HCT116 (cell line): ENCODE measurements around the gene GRIK3. TPM values are rescaled to one million over a fixed set of nuclear protein-coding genes. Genes with fewer than 3 reads are reported as not detected.

Experiments used
- ATAC-seq: fragments of 200-7000 bp; cut with Tn5 transposase; 2 replicates; pipeline ENCODE4 v1.9.1; 2020; ENCODE audit warnings: mild to moderate bottlenecking, moderate library complexity
- BruUV-seq: library from RNA; stranded (reverse); fragments of 400-500 nt; replicated peaks from 2 replicates; lab custom pipeline; 2021; lab: Mats Ljungman, UMichigan
- CTCF ChIA-PET: fragments of 300-600 bp; sonication (Branson Sonifier 250); formaldehyde crosslinking; loops from one replicate; lab custom pipeline; 2021; ENCODE audit warnings: antibody characterized with exemption; lab: Charles Lee
- POLR2A ChIA-PET: fragments of 300-600, 350-600 bp; sonication (Branson Sonifier 250); formaldehyde crosslinking; loops from one replicate; lab custom pipeline; 2021; ENCODE audit warnings: antibody characterized with exemption; lab: Charles Lee
- RAD21 ChIA-PET, 2 experiments: fragments of 300-600 bp; sonication (Branson Sonifier 250); formaldehyde crosslinking; loops; one replicate each; lab custom pipeline; 2023; ENCODE audit warnings: low total read pairs in 2 of 2; ENCODE audit not compliant: uncharacterized antibody in 2 of 2, unreplicated experiment in 2 of 2, low non-redundant PET in 1 of 2; lab: Charles Lee
- DNase-seq: peaks from one replicate; pipeline ENCODE4 v3.0.0-alpha.2; 2010; ENCODE audit warnings: low read depth, low spot score
- H2AFZ ChIP-seq: fragments of 200-600 bp; shearing (Covaris generic), sonication (generic); 2 replicates; pipeline ENCODE4 v1.6.1; 2017; ENCODE audit warnings: low read depth, mixed run types, mixed read lengths, antibody characterized with exemption, low read length; ENCODE audit not compliant: poor library complexity, severe bottlenecking
- H3K27ac ChIP-seq: 2 replicates; pipeline ENCODE4 v1.5.1; 2012; ENCODE audit warnings: low read depth, low read length
- H3K27me3 ChIP-seq: fragments of 200-600 bp; sonication (generic); 2 replicates; pipeline ENCODE4 v1.6.1; 2016; ENCODE audit warnings: mixed run types, low read length, mixed read lengths; ENCODE audit not compliant: insufficient read depth
- H3K36me3 ChIP-seq, 2 experiments: fragments of 200-500 bp in 1 of 2; fragments of 200-600 bp in 1 of 2; sonication (Bioruptor generic) in 1 of 2; sonication (generic) in 1 of 2; 2 replicates each; pipeline versions ENCODE4 v1.5.1 to v1.6.1; 2014 to 2016; ENCODE audit warnings: low read length in 2 of 2, inconsistent platforms in 1 of 2, mixed read lengths in 1 of 2, mixed run types in 1 of 2; ENCODE audit not compliant: insufficient read depth in 2 of 2, control insufficient read depth in 1 of 2
- H3K4me1 ChIP-seq, 2 experiments: fragments of 200-600 bp in 1 of 2; sonication (generic) in 1 of 2; 2 replicates each; pipeline versions ENCODE4 v1.5.1 to v1.6.1; 2012 to 2017; ENCODE audit warnings: low read length in 2 of 2, inconsistent platforms in 1 of 2, mild to moderate bottlenecking in 1 of 2, mixed read lengths in 1 of 2, mixed run types in 1 of 2, moderate library complexity in 1 of 2; ENCODE audit not compliant: insufficient read depth in 2 of 2, control insufficient read depth in 1 of 2
- H3K4me2 ChIP-seq: fragments of 200-600 bp; sonication (generic); 2 replicates; pipeline ENCODE4 v1.6.1; 2017; ENCODE audit warnings: mixed run types, low read length, mixed read lengths
- H3K4me3 ChIP-seq, 2 experiments: fragments of 200-600 bp in 1 of 2; sonication (generic) in 1 of 2; replicated peaks in 1 of 2; 2 replicates each; pipeline ENCODE4 v1.5.1; 2011 to 2016; ENCODE audit warnings: low read length in 2 of 2, control low read depth in 1 of 2, low read depth in 1 of 2, mild to moderate bottlenecking in 1 of 2, mixed read lengths in 1 of 2, mixed run types in 1 of 2
- H3K79me2 ChIP-seq: fragments of 200-600 bp; sonication (generic); 2 replicates; pipeline ENCODE4 v1.6.1; 2017; ENCODE audit warnings: mild to moderate bottlenecking, mixed run types, low read length, moderate library complexity, mixed read lengths; ENCODE audit not compliant: insufficient read depth
- H3K9ac ChIP-seq: fragments of 200-600 bp; sonication (generic); 2 replicates; pipeline ENCODE4 v1.6.1; 2016; ENCODE audit warnings: low read length, mixed read lengths
- H3K9me2 ChIP-seq: fragments of 200-600 bp; sonication (generic), shearing (Covaris generic); 2 replicates; pipeline ENCODE4 v1.6.1; 2017; ENCODE audit warnings: mixed run types, mild to moderate bottlenecking, moderate library complexity; ENCODE audit not compliant: insufficient read depth
- H3K9me3 ChIP-seq, 2 experiments: fragments of 200-500 bp in 1 of 2; fragments of 200-600 bp in 1 of 2; sonication (Bioruptor generic) in 1 of 2; sonication (generic) in 1 of 2; 2 replicates each; pipeline ENCODE4 v1.6.1; 2014 to 2017; ENCODE audit warnings: low read length in 2 of 2, mixed read lengths in 2 of 2, inconsistent platforms in 1 of 2, low read depth in 1 of 2, mild to moderate bottlenecking in 1 of 2, mixed run types in 1 of 2, moderate library complexity in 1 of 2; ENCODE audit not compliant: control insufficient read depth in 1 of 2, insufficient read depth in 1 of 2
- H4K20me1 ChIP-seq: fragments of 200-600 bp; sonication (generic), shearing (Covaris generic); 2 replicates; pipeline ENCODE4 v1.6.1; 2017; ENCODE audit warnings: mixed run types, mild to moderate bottlenecking, moderate library complexity; ENCODE audit not compliant: insufficient read depth
- CEBPB ChIP-seq: IDR thresholded peaks from 2 replicates; pipeline ENCODE4 v1.6.1; 2012; ENCODE audit warnings: low read depth
- EGR1 ChIP-seq: IDR thresholded peaks from 2 replicates; pipeline ENCODE4 v1.6.1; 2012; ENCODE audit warnings: low read depth
- EZH2 ChIP-seq: fragments of 200-600 bp; sonication (generic); IDR thresholded peaks from 2 replicates; pipeline ENCODE4 v1.6.1; 2017; ENCODE audit warnings: antibody characterized with exemption, mixed run types
- JUND ChIP-seq: IDR thresholded peaks from 2 replicates; pipeline ENCODE4 v1.6.1; 2012
- POLR2A ChIP-seq: IDR thresholded peaks from 2 replicates; pipeline ENCODE4 v1.7.0; 2011; ENCODE audit warnings: borderline replicate concordance; ENCODE audit not compliant: insufficient read depth, insufficient read length; ENCODE audit errors: extremely low read depth
- RAD21 ChIP-seq: IDR thresholded peaks from 2 replicates; pipeline ENCODE4 v1.6.1; 2012; ENCODE audit warnings: low read depth, mild to moderate bottlenecking
- SIN3A ChIP-seq: IDR thresholded peaks from 2 replicates; pipeline ENCODE4 v1.6.1; 2012; ENCODE audit warnings: low read depth
- SP1 ChIP-seq: IDR thresholded peaks from 2 replicates; pipeline ENCODE4 v1.6.1; 2012; ENCODE audit warnings: low read depth
- TCF7L2 ChIP-seq: IDR thresholded peaks from 2 replicates; pipeline ENCODE4 v1.7.0; 2011; ENCODE audit warnings: borderline replicate concordance, inconsistent platforms; ENCODE audit not compliant: insufficient read depth, insufficient read length; ENCODE audit errors: extremely low read depth
- ZNF274 ChIP-seq: fragments of 200-500 bp; sonication (Bioruptor generic); IDR thresholded peaks from 2 replicates; pipeline ENCODE4 v1.6.1; 2014; ENCODE audit warnings: mild to moderate bottlenecking, low read depth, low read length, inconsistent platforms
- intact Hi-C: fragments of 100-400 bp; cut with micrococcal nuclease; formaldehyde crosslinking; loops from 2 replicates; pipeline ENCODE4 v1.10.0; 2022
- total RNA-seq: library from RNA; stranded (reverse); gene quantifications from one replicate; pipeline ENCODE4 v1.2.1, GENCODE V29; 2021; ENCODE audit not compliant: unreplicated experiment
- TF ChIP-seq, protein P1 (sequence below): IDR thresholded peaks from 2 replicates; pipeline ENCODE4 v1.6.1; 2012
- TF ChIP-seq, protein P2 (sequence below): IDR thresholded peaks from 2 replicates; pipeline ENCODE4 v1.6.1; 2012
- TF ChIP-seq, protein P3 (sequence below): IDR thresholded peaks from 2 replicates; pipeline ENCODE4 v1.6.1; 2012; ENCODE audit warnings: low read depth
- TF ChIP-seq, protein P4 (sequence below): IDR thresholded peaks from 2 replicates; pipeline ENCODE4 v1.6.1; 2011; ENCODE audit warnings: mild to moderate bottlenecking, low read length, moderate library complexity; ENCODE audit not compliant: insufficient replicate concordance; ENCODE audit errors: extremely low read depth

The GRIK3 gene
- total RNA-seq, 1 experiment from 2014 or later = not detected

DNA sequence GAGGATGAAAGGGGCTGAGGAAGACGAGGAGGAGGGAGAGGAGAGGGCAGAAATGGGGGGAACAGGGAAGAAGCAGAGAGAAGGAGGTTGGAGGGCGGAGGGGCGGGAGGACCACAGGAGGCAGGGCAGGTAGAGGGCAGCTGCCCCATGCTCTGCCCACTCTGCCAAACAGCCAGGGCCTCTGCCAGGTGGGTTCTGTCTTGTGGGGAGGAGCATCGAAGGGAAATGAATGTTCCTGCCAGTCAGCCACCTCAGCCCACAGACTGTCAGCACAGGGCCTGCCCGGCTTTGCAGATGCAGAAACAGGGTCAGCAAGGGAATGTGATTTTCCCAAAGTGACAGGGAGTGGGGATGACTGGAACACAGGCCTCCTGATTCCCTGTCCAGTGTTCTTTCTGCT is 82.6 kb downstream of the GRIK3 start (continued):
- TF ChIP-seq, protein P1, sequence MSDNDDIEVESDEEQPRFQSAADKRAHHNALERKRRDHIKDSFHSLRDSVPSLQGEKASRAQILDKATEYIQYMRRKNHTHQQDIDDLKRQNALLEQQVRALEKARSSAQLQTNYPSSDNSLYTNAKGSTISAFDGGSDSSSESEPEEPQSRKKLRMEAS = no peak
- no peak for TF ChIP-seq SIN3A
- TF ChIP-seq, protein P2, sequence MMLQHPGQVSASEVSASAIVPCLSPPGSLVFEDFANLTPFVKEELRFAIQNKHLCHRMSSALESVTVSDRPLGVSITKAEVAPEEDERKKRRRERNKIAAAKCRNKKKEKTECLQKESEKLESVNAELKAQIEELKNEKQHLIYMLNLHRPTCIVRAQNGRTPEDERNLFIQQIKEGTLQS = no peak

DNA sequence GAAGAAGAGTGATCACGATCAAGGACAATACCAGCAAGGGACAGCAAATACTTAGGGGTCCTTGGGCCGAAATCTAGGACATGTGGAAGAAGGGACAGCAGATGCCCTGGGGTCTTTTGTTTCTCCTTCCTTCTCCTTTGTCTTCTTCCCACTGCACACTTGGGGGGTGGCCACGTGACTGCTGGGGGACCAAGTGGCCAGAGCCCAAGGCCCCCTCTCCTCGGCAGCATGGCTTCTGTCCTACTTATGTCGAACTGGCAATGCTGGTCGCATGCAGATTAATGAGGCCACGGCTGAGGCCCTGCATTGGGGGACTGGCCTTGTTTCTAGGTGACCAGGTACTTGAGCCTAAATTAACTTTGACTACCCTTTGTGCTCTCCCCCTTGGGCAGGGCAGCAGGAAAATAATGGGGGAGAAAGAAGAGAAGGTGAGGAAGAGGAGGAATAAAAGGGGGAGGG is 83.0 kb downstream of the GRIK3 start:
- no peak overlapping the region for H3K27ac ChIP-seq
- no peak overlapping the region for H3K4me3 ChIP-seq
- no peaks in the 10 kb centered on the region for H3K9me3 ChIP-seq
- H3K9me2 ChIP-seq = no peaks in the 10 kb centered on the region
- ChIA-PET POLR2A (no interaction called here), CTCF (no interaction called here), RAD21 (no interaction called here)
- intact Hi-C loops = no loop called here
- H3K4me1 ChIP-seq = no peaks in the 10 kb centered on the region
- no TSS peak for BruUV-seq
- no peak overlapping the region for H3K4me2 ChIP-seq
- no peaks in the 10 kb centered on the region for H3K79me2 ChIP-seq
- H4K20me1 ChIP-seq = no peaks in the 10 kb centered on the region
- H3K27me3 ChIP-seq = peaks cover 36% of the 10 kb centered on the region
- no peak for ATAC-seq
- no peak for DNase-seq
- H3K36me3 ChIP-seq = no peaks in the 10 kb centered on the region
- no peak overlapping the region for H2AFZ ChIP-seq
- H3K9ac ChIP-seq = no peak overlapping the region
- TF ChIP-seq CEBPB (no peak), POLR2A (no peak), EGR1 (no peak), JUND (no peak), SIN3A (no peak), SP1 (no peak), EZH2 (no peak), TCF7L2 (no peak), ZNF274 (no peak), RAD21 (no peak)
- TF ChIP-seq, protein P3, sequence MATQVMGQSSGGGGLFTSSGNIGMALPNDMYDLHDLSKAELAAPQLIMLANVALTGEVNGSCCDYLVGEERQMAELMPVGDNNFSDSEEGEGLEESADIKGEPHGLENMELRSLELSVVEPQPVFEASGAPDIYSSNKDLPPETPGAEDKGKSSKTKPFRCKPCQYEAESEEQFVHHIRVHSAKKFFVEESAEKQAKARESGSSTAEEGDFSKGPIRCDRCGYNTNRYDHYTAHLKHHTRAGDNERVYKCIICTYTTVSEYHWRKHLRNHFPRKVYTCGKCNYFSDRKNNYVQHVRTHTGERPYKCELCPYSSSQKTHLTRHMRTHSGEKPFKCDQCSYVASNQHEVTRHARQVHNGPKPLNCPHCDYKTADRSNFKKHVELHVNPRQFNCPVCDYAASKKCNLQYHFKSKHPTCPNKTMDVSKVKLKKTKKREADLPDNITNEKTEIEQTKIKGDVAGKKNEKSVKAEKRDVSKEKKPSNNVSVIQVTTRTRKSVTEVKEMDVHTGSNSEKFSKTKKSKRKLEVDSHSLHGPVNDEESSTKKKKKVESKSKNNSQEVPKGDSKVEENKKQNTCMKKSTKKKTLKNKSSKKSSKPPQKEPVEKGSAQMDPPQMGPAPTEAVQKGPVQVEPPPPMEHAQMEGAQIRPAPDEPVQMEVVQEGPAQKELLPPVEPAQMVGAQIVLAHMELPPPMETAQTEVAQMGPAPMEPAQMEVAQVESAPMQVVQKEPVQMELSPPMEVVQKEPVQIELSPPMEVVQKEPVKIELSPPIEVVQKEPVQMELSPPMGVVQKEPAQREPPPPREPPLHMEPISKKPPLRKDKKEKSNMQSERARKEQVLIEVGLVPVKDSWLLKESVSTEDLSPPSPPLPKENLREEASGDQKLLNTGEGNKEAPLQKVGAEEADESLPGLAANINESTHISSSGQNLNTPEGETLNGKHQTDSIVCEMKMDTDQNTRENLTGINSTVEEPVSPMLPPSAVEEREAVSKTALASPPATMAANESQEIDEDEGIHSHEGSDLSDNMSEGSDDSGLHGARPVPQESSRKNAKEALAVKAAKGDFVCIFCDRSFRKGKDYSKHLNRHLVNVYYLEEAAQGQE = no peak
- TF ChIP-seq, protein P2 = no peak
- TF ChIP-seq, protein P4, sequence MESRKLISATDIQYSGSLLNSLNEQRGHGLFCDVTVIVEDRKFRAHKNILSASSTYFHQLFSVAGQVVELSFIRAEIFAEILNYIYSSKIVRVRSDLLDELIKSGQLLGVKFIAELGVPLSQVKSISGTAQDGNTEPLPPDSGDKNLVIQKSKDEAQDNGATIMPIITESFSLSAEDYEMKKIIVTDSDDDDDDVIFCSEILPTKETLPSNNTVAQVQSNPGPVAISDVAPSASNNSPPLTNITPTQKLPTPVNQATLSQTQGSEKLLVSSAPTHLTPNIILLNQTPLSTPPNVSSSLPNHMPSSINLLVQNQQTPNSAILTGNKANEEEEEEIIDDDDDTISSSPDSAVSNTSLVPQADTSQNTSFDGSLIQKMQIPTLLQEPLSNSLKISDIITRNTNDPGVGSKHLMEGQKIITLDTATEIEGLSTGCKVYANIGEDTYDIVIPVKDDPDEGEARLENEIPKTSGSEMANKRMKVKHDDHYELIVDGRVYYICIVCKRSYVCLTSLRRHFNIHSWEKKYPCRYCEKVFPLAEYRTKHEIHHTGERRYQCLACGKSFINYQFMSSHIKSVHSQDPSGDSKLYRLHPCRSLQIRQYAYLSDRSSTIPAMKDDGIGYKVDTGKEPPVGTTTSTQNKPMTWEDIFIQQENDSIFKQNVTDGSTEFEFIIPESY = no peak
